UCSD-AML1 (cell line): ENCODE results near the gene CZIB.

Experiments
- DNase-seq: peaks from one replicate; lab custom pipeline; 2025; ENCODE audit not compliant: unreplicated experiment; lab: John Stamatoyannopoulos, UW

The CZIB gene

DNA sequence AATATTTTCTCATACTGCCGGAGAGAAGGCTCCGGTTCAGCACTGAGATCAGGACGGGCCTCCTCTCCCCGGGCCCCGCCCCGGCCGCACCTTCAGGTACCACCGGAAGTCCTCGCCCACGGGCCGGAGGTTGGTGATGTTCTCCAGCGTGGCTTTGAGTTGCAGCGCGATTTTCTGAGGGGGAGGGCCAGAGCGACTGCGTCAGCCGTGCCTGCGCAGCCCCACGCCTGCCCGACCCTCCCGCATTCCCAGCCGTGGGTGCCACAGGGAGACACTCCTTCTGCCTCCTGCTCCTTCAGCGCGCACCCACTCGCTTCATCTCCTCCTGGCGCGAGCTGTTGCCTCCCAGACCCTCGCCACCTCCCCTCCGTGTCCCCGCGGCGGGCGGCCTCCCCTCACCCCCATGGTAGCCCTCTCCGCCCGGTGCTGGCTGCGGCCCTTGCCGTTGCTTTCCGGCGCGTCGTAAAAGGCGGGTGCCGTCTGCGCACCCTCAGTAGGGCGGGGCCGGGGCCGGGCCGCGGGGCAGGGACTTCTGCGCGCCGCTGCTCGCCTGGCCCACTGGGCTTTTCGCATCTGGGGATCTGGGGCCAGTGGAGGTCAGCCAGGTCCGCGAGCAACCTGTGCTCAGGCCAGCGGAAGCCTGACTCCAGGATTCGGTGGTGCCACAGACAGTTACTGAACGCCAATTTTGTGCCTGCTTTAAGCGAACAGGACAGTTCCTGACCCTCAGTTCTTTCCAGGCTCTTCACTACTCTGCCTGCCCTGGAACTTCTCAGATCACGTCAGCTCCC, at the start of gene CZIB:
Gene CZIB, minus strand, starts transcription at position 464 of the 791 bp plus-strand sequence. Its CDS starts 59 bp downstream, at position 405.
- DNase-seq, result peak; percentile 92

DNA sequence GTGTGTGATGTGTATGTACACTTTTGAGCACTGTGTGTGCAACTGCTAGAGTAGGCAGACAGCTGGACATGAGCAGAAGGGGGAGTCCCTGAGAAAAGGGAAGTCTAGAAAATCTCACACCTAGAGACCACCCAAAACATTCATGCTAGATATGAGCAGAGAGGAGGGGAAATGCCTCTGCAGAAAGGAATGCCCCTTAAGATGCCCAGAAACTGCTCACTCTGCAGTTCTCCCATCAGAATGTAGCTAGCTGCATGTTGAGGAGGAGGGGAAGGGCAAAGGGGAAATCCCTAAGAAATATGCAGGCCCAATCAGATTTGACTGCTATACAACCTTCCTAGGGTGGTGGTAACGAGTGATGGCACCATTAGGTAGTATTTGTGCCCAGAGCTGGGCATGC, 49.7 kb upstream of the CZIB start:
- no peak for DNase-seq

DNA sequence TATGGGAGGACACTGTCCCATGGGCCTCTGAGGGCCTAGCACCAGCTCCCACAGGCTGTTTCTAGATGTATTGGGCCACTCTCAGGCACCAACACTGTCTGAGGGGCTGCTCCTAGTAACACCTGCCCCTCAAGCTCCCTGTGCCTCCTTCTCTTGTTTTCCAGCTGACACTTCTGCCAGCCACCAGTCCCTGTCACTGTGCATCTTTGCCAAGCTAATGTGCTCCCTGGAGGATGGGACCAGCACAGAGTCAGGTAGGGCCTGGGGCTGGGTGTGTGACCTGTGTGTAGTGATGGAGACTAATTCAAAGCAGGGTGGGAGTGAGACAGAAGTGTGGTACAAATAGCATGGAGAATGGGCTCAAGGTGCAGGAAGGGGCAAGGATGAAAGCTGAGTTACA, 47.3 kb upstream of the CZIB start:
- DNase-seq, result no peak

DNA sequence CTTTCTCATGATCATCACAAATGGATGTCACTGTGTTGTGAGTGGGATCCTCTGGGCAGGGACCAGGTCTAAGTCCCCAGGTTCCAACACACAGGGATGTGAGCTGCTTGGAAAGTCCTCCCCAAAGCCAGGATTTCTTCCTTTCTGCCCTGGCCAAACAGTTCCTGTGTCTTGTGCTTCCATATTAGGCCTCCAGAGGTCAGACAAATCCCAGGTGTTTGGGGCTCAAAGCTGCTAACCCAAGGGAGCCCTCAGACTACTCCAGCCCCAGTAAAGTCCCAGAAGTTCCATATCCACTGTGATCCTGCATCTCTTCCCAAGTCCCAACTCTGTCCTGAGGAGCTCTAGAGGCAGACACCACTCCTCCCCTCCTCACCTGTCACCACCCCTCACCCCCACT, 45.6 kb upstream of the CZIB start:
- no peak for DNase-seq

DNA sequence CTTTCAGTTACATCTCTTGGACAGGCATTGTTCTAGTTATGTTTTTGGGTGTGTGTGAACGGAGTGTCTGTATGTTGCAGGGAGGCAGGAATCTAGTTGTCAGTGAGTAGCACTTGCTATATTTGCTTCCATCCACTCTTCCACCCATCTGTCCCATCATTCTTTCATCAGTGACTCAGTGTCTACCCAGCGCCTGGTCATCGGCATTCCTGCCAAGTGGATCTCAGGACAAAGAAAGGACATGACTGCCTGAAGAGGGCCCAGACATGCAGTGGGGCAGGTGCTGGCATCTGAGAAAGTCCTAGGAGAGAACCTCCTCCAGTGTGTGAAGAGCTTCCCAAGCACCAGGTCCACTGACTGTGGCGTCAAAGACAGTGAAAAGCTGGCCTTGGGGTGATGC, 45.1 kb upstream of the CZIB start:
- DNase-seq, result no peak

DNA sequence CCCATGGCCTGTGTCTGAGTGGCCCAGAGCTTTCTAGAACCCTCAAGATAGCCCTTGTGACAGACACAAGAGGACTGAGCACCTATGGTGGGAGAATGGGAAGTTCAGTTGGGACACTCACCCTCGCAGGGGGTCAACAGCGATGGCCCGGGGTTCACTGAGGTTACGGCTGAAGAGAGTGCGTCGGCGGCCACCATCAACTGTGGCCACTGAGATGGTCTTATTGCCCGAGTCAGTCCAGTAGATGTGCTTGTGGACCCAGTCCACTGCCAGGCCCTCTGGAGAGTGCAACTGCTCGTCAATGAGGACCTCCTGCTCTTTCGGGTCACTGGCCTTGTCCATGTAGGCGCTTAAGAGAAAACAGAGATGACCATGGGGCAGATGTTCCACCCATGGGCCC, 43.6 kb upstream of the CZIB start:
- no peak for DNase-seq

DNA sequence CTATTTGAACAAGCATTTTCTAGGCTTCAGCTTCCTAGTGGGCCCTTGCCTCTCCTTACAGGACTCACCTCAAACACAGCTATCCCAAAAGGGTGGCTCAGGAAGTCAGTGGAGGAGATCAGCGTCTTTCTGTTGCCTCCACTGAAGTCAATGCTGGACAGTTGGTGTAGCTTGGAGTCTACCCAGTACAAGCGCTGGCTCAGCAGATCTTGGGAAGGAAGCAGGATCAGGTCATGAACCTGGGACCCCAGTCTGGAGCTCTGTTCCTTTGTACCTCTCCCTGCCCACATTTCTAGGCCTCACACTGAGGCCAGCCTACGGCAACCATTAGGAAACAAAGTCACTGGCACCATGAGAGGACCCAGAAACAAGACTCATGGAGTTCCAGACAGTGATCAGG, 41.6 kb upstream of the CZIB start:
- no peak for DNase-seq

DNA sequence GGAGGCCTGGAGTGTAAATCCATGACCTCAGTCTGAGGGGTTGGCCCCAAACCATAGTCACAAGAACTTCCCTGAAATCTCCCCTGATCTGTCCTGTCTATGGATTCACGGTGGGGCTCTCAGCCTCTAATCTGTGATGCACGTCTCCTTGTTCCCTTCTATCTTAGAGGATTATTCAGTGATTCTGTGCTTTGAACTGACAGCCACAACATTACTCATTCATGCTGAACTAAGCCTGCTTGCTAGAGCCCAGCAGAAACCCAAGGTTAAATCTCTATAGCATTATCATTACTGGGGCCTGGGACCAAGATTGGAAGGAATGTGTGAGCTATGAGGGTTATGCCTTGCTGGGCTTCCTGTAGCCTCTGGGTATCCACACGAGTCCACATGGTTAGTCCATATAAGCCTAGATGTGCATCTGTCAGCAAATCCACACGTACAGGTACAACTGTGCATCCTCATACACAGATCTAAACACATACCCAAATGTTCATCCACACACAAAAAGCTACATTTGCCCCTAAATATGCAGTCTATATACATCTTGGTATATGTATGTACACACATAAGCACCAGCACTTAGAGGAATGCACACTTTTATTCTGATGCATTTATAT, 40.3 kb upstream of the CZIB start:
- no peak for DNase-seq

DNA sequence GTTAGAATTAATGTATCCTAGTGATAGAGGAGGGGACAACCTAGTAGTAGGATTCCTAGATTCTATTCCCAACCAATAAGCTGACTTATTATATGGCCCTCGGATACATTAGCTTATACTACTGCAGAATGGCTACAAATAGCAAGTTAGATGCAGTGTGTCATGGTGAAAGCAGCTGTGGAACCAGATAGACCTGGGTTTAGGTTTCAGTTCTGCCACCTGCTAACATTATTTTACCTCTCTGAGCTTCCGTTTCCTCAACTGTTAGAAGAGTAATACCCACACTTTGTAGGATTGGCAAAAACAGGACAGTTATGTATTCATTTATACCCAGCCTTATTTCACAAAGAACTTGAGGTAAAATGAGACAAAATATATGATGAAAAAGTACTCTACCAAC, 39.5 kb upstream of the CZIB start:
- DNase-seq, result no peak

DNA sequence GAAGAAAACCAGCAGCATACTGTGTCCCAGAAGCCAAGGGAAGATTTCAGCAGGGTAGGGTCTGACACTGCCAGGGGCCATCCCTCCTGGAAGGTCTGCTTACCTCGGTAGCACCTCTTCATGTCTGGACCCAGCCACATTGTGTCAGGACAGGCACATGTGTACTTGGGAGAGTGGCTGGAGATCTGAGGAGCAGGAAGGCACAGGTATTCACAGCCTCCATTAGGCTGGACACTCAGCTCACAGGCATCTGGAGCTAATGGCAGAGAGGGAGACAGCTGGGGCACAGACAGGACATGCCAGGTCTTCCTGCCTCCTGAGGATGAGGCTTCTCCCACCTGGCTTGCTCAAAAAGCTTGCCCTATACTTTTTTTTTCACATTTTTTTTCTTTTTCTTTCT, 37.8 kb upstream of the CZIB start:
- no peak for DNase-seq

DNA sequence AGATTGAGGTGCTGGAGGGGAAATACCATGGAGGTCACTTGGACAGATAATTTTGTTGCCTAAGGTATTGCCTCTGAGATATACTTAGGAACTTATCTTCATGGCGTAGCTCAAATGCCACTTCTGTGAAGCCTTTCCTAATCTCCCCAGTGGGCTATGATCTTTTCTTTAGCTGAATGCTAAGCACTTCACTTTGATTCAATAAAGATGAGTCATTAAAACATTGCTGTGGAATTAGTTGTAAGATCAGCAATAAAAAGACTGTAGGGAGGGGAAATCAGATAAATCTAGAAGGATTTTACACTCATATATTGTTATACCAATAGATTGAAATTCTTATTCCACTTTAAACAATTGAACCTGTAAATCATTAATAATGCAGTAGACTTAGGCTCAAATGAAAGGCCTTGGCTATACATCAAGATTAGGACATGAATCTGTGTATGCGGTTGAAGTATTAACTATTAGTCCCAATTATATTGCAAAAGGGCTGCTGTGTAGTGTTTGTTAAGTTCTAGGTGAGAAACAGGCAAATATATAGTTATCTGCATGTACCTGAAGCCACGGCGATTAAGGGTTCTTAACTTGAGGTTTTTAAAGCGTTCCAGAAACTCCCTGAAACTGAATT, 37.1 kb upstream of the CZIB start:
- no peak for DNase-seq

DNA sequence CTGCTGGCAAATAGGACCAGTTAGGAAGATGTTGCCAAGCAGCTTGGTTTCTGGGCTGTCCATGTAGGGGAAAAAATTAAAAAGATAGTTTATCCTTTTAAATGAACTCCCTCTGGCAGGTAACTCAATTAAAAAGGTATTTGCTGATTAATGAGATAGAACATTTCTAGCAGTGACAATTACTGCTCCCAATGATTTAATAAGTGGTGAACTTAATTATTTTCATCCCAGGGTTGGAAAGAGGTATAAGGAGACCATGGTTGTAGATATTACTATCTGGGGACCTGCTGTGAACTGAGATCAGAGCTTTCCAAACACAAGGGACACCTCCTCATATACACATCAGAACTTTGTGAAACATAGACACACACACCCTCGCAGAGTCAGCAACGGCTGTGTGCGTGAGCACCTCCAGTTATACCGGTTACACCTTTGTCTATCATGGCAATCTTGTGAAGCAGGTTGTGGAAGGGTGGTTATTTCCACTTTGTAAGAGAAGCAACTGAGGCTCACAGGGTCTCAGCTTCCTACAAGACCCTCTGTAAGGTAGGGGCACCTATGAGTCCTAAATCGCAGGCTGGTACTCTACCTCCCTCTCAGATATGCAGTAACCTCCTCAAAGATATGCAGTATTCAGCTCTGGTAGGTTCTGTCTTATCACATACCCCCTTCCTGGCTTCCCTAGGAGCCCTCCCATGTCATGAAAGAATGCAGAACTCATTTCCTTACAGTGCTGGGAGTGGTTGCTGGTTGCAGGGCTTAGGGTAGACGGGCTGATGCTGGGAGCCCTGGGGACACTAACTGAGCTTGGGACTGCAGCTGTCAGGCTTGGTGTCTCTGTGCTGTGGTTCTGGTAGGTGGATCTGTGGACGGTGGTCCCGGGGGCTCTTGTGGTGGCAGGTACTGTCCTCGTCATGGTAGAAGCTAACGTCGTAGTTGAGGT, 36.3 kb upstream of the CZIB start:
- DNase-seq, result no peak

DNA sequence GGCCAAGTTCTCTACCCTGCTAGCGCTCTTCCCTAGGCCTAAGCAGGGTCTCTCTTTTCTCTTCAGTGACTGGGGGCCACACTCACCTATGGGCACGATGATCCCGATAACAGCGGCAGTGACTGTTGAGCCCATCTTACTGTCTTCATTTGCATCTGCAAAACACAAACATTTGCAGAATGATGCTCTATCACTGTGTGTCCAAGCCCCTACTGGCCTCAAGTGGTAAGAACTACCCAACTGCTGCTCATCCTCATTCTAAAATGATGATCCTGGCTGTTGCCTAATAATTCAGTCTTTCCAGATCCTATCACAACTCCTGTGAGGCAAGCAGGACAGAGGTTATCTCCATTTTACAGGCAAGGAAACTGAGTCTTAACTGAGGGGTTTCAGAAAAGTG, 34.6 kb upstream of the CZIB start:
- no peak for DNase-seq

DNA sequence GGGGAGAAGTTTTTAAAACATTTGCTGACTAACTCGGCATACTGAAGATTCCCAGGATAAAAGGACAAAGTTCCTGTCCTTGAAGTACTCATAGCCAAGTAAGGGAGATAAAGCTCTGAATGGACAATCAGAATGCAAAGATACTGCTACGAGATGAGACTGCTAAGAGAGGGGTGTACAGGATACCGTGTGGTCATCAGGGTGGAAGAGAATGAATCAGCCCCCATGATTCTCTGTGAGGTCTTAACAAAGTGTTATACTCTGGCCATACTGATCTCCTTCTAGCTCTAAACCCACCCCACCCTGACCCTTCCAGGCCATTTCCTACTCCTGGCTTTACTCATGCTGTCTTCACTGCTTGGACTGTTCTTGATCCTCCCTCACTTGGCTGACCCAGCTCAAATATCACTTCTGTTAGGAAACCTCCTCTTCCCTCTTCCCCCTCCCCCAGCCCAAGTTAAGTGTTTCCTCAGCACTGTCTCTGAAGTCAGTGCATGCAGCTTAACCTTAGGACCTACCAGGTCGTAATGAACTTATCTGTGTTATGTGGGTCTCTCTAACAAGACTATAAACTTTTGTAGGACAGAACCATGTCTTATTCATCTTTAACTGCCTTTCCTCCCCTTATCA, 33.7 kb upstream of the CZIB start:
- DNase-seq, result no peak

DNA sequence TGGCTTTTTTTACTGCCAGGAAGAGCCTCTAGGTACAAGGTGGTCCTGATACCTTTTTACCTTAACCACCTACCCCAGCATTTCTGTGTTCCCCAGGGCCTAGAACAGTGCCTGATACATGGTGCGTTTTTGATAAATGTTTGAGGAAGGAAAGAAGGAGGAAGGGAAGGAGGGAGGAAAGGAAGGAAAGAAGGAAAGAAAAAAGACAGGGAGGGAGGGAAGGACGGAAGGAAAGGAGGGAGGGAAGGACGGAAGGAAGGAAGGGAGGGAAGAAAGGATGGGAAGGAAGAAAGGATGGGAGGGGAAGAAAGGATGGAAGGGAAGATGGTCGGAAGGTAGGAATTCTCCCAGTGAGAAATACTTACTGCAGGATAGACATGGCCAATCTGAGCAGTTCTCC, 29.9 kb upstream of the CZIB start:
- DNase-seq, result no peak

DNA sequence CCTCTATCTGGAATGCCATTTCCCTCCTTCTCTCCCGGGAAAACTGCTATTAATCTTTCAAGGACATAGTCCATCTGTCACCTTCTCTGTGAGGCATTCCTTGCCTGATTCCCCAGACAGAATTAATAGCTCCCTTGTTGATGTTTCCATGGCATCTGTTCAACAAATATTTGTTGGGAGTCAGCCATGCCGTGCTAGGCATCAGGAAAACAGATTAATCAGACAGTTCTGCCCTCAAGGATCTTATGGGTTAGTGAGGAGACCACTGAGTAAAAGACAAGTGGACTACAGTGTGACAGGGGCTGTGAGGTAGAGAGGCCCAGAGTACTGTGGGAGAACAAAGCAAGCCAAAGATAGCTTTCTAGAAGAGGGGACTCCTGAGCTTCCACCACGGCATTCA, 29.3 kb upstream of the CZIB start:
- no peak for DNase-seq

DNA sequence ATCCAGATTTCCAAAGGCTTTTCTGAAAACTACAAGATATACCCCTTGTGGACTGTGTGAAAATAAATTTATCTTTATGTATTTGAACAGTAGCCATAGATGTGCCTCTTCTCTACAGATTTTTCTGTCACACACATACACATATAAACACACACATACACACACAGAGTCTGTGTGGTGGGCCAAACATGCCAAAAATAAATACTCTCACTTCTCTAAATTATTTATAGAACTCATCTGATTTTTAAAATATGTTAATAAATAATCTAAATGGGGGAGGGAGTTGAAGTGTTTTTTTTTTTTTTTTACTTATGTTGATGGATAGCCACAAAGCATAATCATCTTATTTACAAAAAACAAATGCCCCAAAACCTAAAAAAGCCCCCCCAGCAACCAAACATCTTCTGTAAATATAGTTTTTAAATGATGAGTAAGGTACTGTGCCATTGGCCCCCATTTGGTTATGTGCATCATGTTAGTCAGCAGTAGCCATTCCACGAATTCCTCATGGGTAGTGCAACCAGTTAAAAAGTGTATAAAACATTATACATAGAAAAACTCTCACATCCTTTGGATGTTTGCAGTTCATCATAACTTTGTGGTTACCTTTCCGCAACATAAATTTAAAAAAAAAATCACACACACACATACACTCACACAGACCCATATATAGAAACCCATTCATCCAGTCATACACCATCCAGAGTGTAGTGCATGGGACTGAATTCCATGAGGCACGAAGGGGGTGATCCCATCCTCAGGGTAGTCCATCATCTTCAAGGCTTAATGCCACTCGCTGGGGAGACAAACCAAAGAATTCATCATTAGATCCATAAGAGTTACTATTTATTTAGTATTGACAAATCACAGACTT, 26.1 kb upstream of the CZIB start:
- DNase-seq, result no peak

DNA sequence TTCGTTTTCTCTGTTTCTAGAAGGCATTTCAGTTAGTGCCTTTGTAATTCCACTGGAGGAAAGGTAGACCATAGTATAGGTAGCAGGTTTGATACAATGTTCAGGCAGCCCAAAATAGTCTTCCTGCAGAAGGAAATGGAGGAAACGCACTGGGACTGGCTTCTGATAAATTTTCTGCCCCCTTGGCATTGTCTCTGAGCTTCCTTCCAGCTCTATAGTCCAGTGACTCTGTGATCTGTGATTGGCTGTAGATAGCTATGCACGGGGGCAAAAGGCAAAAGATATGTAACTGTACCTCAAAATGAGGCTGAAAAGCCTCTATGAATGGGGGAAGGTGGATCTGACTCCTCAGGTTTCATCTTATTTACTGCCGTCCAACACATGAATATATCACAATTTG, 23.7 kb upstream of the CZIB start:
- DNase-seq, result no peak

DNA sequence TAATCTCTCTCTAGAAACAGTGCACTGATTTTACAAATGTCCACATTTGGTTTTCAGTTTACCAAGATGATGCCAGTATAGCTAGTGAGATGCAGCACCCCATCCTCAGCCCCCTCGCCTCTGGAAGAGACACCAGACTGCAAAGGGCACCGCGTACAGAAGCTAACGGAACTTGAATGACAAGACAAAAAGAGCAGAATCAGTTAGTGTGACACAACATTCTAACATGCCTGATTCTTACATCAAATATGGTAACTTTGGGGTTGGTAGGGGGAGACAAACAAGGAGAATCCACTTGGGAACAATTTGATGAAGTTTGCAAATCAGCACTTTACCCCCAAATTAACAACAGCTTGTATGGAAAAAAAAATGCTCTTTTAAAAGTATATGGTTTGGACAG, 21.9 kb upstream of the CZIB start:
- DNase-seq, result no peak

DNA sequence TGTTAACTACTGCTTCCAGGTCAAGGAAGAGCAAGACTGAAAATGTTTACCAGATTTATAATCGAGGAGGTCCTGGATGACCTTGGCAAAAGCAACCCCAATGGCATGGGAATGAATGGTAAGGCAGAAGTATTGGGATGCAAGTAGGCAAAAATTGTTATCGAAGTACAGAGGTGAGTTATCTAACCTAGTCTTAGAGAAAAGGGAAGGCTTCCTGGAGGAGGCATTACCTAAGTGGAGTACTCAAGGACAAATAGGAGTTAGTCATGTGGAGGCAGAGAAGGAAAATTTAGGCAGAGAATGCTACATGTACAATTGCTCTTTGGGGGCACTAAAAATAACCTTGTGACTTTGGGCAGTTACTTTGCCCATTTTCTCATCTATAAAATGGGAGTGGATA, 21.4 kb upstream of the CZIB start:
- no peak for DNase-seq
